ENCODE results near the gene PDE6C.

DNA sequence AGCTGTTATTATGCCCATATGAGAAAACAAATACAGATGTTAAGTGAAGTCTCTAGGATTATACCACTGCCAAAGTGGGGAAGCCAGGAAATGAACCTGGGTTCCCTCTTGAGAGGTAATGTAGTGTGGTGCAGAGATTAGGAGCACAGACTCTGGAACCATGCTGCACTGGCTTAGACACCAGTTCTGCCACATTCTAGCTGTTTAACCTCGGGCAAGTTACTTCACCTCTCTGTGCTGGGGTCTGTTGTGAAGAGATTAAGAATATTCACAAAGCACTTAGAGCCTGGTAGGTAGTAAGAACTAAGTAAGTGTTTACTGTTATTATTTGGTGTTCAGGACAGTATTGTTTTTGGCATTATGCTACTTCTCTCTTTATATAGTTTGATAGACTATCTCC lies 41.9 kb downstream of the PDE6C start:
- TF ChIP-seq, protein P1, sequence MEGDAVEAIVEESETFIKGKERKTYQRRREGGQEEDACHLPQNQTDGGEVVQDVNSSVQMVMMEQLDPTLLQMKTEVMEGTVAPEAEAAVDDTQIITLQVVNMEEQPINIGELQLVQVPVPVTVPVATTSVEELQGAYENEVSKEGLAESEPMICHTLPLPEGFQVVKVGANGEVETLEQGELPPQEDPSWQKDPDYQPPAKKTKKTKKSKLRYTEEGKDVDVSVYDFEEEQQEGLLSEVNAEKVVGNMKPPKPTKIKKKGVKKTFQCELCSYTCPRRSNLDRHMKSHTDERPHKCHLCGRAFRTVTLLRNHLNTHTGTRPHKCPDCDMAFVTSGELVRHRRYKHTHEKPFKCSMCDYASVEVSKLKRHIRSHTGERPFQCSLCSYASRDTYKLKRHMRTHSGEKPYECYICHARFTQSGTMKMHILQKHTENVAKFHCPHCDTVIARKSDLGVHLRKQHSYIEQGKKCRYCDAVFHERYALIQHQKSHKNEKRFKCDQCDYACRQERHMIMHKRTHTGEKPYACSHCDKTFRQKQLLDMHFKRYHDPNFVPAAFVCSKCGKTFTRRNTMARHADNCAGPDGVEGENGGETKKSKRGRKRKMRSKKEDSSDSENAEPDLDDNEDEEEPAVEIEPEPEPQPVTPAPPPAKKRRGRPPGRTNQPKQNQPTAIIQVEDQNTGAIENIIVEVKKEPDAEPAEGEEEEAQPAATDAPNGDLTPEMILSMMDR (IDR thresholded peaks at IDR 0.05) = no peak
- no peak for TF ChIP-seq EZH2phosphoT487 (IDR thresholded peaks at IDR 0.05)
- TF ChIP-seq EZH2 (IDR thresholded peaks at IDR 0.05) = no peak
